Ovary (tissue), 9 donors: ENCODE data around the gene MAN1C1. TPM values are rescaled to one million over a fixed set of nuclear protein-coding genes. Genes with fewer than 3 reads are reported as not detected.
"Not testable (repeated sequence)": the region's sequence is repeated elsewhere in the genome, so short reads cannot be mapped to it uniquely, and the experiment has no call there.

Source experiments
- DNase-seq, 5 donors: peaks; one replicate each; pipeline ENCODE4 v3.0.0-alpha.2; 2019 to 2020
- H3K27ac ChIP-seq, 2 donors: fragments of 200-600 bp; one replicate each; pipeline versions ENCODE4 v1.5.1 to v1.8.0; 2019 to 2022
- H3K27me3 ChIP-seq: fragments of 200-600 bp; one replicate; pipeline ENCODE4 v1.8.0; 2022
- H3K36me3 ChIP-seq: fragments of 200-600 bp; sonication (generic); one replicate; pipeline ENCODE4 v1.5.1; 2019
- H3K4me1 ChIP-seq: one replicate; pipeline ENCODE4 v1.8.1; 2013; ENCODE audit warnings: mild to moderate bottlenecking, moderate library complexity; ENCODE audit not compliant: insufficient read depth
- H3K4me3 ChIP-seq: fragments of 200-600 bp; sonication (generic); one replicate; pipeline ENCODE4 v1.5.1; 2017
- H3K9me3 ChIP-seq, 2 donors: fragments of 200-600 bp in 1 of 2; sonication (generic) in 1 of 2; one replicate each; pipeline versions ENCODE4 v1.5.1 to v1.8.1; 2013 to 2019; ENCODE audit warnings: mild to moderate bottlenecking in 1 of 2, moderate library complexity in 1 of 2
- CTCF ChIP-seq, 3 donors: fragments of 450-650 bp in 2 of 3; fragments of 200-600 bp in 1 of 3; IDR thresholded peaks; one replicate each; pipeline versions ENCODE4 v1.5.1 to v1.8.0; 2016 to 2022; ENCODE audit warnings: antibody characterized with exemption in 3 of 3, mild to moderate bottlenecking in 1 of 3
- EP300 ChIP-seq: sonication (generic); formaldehyde crosslinking; IDR thresholded peaks from one replicate; pipeline ENCODE4 v1.6.1; 2017; ENCODE audit warnings: antibody characterized with exemption
- POLR2A ChIP-seq: fragments of 450-650 bp; IDR thresholded peaks from one replicate; pipeline ENCODE4 v1.6.1; 2017; ENCODE audit warnings: antibody characterized with exemption, mild to moderate bottlenecking, moderate library complexity
- WGBS, 3 donors: extraction: QIAGEN DNeasy Blood & Tissue Kit in 1 of 3; methylation state at CpG; one replicate each; pipeline versions ENCODE4 v1.1.5 to v1.1.7; 2013 to 2017; 5-methylcytosine and 5-hydroxymethylcytosine counted together
- intact Hi-C, 4 donors: fragments of 100-400 bp; cut with DNase I; formaldehyde crosslinking; loops; one replicate each; pipeline versions ENCODE4 v1.11.0 to v1.15.1; 2022 to 2023
- polyA plus RNA-seq, 2 donors: library from polyadenylated mRNA; stranded (reverse); fragments of 200-250 nt in 1 of 2; fragments of 350-450 nt in 1 of 2; fragmentation: Illumina TruSeq in 1 of 2; extraction: RNeasy Lipid Tissue Mini Kit (QIAGEN cat#74804) in 1 of 2; gene quantifications; one replicate each; pipeline ENCODE4 v1.2.3, GENCODE V29; 2013 to 2014
- total RNA-seq, 7 donors: library from RNA; depleted of rRNA in 2 of 7; stranded (reverse); fragments of >200 nt in 2 of 7; fragmentation: NEBNext Ultra II Directional in 3 of 7; extraction: Animal tissue kit (Norgen Biotek cat#: 25700) in 3 of 7; gene quantifications; one replicate each; pipeline versions ENCODE4 v1.1.0 to v1.2.4, GENCODE V29; 2016 to 2023
- donor health status: DM: no; HTN: no; CAD: no; lungs with moderate emphysema.
- donor health status: DM: no; HTN: no; CAD: no.
- donor health status: Bipolar disorder and iron deficiency.
- donor health status: DM: yes; HTN: yes; CAD: no.
- donor health status: DM: no; HTN: no; CAD: no.
- donor health status: DM: yes; HTN: yes; CAD: no.

Gene MAN1C1
- total and polyA plus RNA-seq, 9 donors = 18.0 to 59.2 (median 33.1) TPM

- TF ChIP-seq POLR2A (no peak), EP300 (peak; percentile 92), CTCF (IDR thresholded peaks at IDR 0.05) (peak in 1 of 3 donors; percentile 44)
- peaks cover 37% of the 10 kb centered on the region for H3K4me1 ChIP-seq
- no peaks in the 10 kb centered on the region for H3K9me3 ChIP-seq
- H3K27me3 ChIP-seq = no peaks in the 10 kb centered on the region
- peak; percentile 73 to 88 (median 80) for DNase-seq
- no peak overlapping the region for H3K4me3 ChIP-seq
- WGBS, 3 donors = 43 to 45% (median 44%) methylated on average over 15 of the region's 15 CpGs
- intact Hi-C loops = loop anchor here in 2 of 4 donors (2.0 to 10.0 kb wide), 3 partner anchors 47 to 100 kb away; no protein-coding TSS in a partner anchor
- no peaks in the 10 kb centered on the region for H3K36me3 ChIP-seq
- H3K27ac ChIP-seq = peak overlapping the region; percentile 60 to 72
Measured at GRCh38 chr1:25695090-25695770, 78.6 kb downstream of the MAN1C1 start.

DNA sequence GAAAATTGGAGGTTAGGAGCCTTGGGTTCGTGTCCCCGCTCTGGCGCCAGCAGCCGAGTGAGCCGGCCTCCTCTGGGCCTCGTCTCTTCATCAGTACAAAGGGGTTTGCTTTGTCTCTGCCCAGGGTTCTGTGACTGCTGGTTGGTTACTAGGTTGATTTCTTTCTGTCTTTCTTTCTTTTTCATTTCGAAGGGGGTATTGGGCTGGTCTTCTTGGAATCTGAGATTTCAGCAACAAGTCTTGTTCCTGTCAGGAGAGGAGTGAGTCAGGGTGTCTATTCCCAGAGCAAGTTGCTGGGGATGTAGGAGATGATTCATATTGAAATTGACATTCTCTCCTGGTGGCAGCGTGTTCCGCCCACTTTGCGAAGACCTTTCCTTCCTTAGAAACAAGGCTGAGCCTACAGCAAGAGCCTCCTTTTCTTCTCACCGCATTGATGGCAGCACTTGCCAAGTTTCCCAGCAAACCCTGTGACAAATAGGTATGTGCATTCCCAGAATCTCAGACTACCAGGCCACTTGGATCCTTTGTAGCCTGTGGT lies 79.2 kb downstream of the MAN1C1 start:
- no peaks in the 10 kb centered on the region for H3K9me3 ChIP-seq
- no peaks in the 10 kb centered on the region for H3K27me3 ChIP-seq
- intact Hi-C loops = loop anchor here in 2 of 4 donors (2.0 to 10.0 kb wide), 3 partner anchors 46 to 99 kb away; no protein-coding TSS in a partner anchor
- peak in 3 of 5 donors; percentile 44 to 66 (median 59) for DNase-seq
- H3K27ac ChIP-seq = peak overlapping the region in 1 of 2 donors; percentile 72
- H3K4me1 ChIP-seq = peaks cover 42% of the 10 kb centered on the region
- H3K4me3 ChIP-seq = no peak overlapping the region
- TF ChIP-seq EP300 (no peak), CTCF (IDR thresholded peaks at IDR 0.05) (no peak), POLR2A (no peak)
- WGBS, 3 donors = 51 to 65% (median 53%) methylated on average over 11 of the region's 11 CpGs
- H3K36me3 ChIP-seq = no peaks in the 10 kb centered on the region

GRCh38 chr1:25696643-25697042 lies 80.1 kb downstream of the MAN1C1 start:
- H3K27me3 ChIP-seq, H3K36me3 ChIP-seq, H3K4me3 ChIP-seq, DNase-seq, H3K9me3 ChIP-seq: not testable (repeated sequence)
- H3K27ac ChIP-seq = peak overlapping the region in 1 of 2 donors; percentile 72
- intact Hi-C loops = loop anchor here in 2 of 4 donors (5.0 to 10.0 kb wide), 2 partner anchors 46 to 98 kb away; no protein-coding TSS in a partner anchor
- H3K4me1 ChIP-seq = peaks cover 47% of the 10 kb centered on the region
- WGBS, 3 donors = 93 to 95% (median 94%) methylated on average over 4 of the region's 4 CpGs

DNA sequence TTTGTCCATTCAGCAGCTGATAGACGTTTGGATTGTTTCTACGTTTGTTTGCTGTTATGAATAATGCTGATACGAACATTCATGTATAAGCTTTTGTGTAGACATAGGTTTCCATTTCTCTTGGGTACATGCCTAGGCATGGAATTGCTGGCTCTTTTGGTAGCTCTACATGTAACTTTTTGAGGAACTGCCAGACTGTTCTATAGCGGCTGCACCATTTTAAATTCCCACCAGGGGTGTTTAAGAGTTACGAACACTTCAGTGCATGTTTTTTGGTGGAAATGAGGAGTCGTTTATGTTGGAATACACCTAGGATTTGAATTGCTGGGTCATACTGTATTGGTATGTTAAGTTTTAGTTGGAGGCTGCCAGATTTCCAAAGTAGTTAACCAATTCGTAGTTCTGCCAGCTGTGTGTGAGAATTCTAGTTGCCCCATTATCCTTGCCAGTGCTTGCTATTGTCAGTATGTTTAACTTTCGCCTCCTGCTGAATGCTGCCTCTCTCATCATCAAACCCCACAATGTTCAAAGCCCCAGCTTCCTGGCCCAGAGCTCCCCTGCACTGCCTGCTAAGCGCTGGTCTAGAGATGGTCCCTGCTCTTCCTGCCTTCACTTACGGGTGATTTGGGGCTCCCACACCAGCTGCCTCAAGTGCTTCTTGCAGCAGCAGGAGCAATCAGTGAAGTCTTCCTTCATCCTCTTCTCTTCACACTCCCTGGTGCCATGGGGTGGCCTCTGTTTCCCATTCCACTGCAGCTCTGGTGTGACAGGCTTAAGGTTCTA lies 81.0 kb downstream of the MAN1C1 start:
- TF ChIP-seq EP300 (no peak), CTCF (IDR thresholded peaks at IDR 0.05) (no peak), POLR2A (no peak)
- Histone ChIP-seq H3K4me3 (no peak overlapping the region), H3K9me3 (no peaks in the 10 kb centered on the region), H3K36me3 (no peaks in the 10 kb centered on the region), H3K4me1 (peaks cover 45% of the 10 kb centered on the region), H3K27ac (no peak overlapping the region), H3K27me3 (no peaks in the 10 kb centered on the region)
- 66 to 89% (median 76%) methylated on average over 10 of the region's 10 CpGs for WGBS, 3 donors
- intact Hi-C loops = loop anchor here in 2 of 4 donors (5.0 to 10.0 kb wide), 2 partner anchors 45 to 97 kb away; no protein-coding TSS in a partner anchor
- no peak for DNase-seq
